Astrocyte (in vitro differentiated cells and primary cell): ENCODE measurements around the gene SPTBN1. TPM values are rescaled to one million over a fixed set of nuclear protein-coding genes. Genes with fewer than 3 reads are reported as not detected.

Experiments
- DNase-seq: peaks from one replicate; pipeline ENCODE4 v3.0.0-alpha.2; 2010; ENCODE audit warnings: low read depth
- FAIRE-seq: peaks from 2 replicates; lab custom pipeline; 2011; peaks lifted over from hg19 to GRCh38; lab: Jason Lieb, UNC
- H2AFZ ChIP-seq: 2 replicates; pipeline ENCODE4 v1.6.0; 2012; ENCODE audit warnings: low read depth, low read length, inconsistent platforms
- H3K27ac ChIP-seq: 2 replicates; pipeline ENCODE4 v1.5.1; 2011; ENCODE audit warnings: low read depth, low read length, inconsistent platforms
- H3K27me3 ChIP-seq: 2 replicates; pipeline ENCODE4 v1.6.0; 2011; ENCODE audit warnings: low read length, inconsistent platforms; ENCODE audit not compliant: insufficient read depth
- H3K36me3 ChIP-seq: 2 replicates; pipeline ENCODE4 v1.5.1; 2011; ENCODE audit warnings: low read length, inconsistent platforms; ENCODE audit not compliant: insufficient read depth
- H3K4me1 ChIP-seq: 2 replicates; pipeline ENCODE4 v1.5.1; 2011; ENCODE audit warnings: low read length, inconsistent platforms; ENCODE audit not compliant: insufficient read depth
- H3K4me2 ChIP-seq: 2 replicates; pipeline ENCODE4 v1.6.0; 2012; ENCODE audit warnings: low read length, inconsistent platforms
- H3K4me3 ChIP-seq: 2 replicates; pipeline ENCODE4 v1.5.1; 2011; ENCODE audit warnings: low read depth, mild to moderate bottlenecking, low read length, inconsistent platforms; ENCODE audit not compliant: insufficient read depth
- H3K79me2 ChIP-seq: 2 replicates; pipeline ENCODE4 v1.6.0; 2012; ENCODE audit warnings: mild to moderate bottlenecking, low read length, inconsistent platforms; ENCODE audit not compliant: insufficient read depth
- H3K9ac ChIP-seq: 2 replicates; pipeline ENCODE4 v1.6.0; 2012; ENCODE audit warnings: mild to moderate bottlenecking, low read length, inconsistent platforms
- H3K9me3 ChIP-seq: 2 replicates; pipeline ENCODE4 v1.5.1; 2012; ENCODE audit warnings: low read depth, mild to moderate bottlenecking, low read length, inconsistent platforms; ENCODE audit not compliant: insufficient read depth
- H4K20me1 ChIP-seq: 2 replicates; pipeline ENCODE4 v1.6.0; 2012; ENCODE audit warnings: low read length, inconsistent platforms; ENCODE audit not compliant: insufficient read depth
- H3K27ac Mint-ChIP-seq: one replicate; pipeline ENCODE4 v1.8.0; 2021; ENCODE audit warnings: mild to moderate bottlenecking, mixed read lengths; ENCODE audit not compliant: unreplicated experiment
- H3K27me3 Mint-ChIP-seq: one replicate; pipeline ENCODE4 v1.8.0; 2021; ENCODE audit warnings: low read depth, mixed read lengths; ENCODE audit not compliant: unreplicated experiment
- H3K36me3 Mint-ChIP-seq: one replicate; pipeline ENCODE4 v1.8.0; 2021; ENCODE audit warnings: low read depth, mixed read lengths; ENCODE audit not compliant: unreplicated experiment
- H3K4me1 Mint-ChIP-seq: one replicate; pipeline ENCODE4 v1.8.0; 2021; ENCODE audit warnings: low read depth, mixed read lengths; ENCODE audit not compliant: unreplicated experiment
- H3K4me3 Mint-ChIP-seq: one replicate; pipeline ENCODE4 v1.8.0; 2021; ENCODE audit warnings: mild to moderate bottlenecking, moderate library complexity, mixed read lengths; ENCODE audit not compliant: unreplicated experiment
- H3K9me3 Mint-ChIP-seq: one replicate; pipeline ENCODE4 v1.8.0; 2021; ENCODE audit warnings: mild to moderate bottlenecking, mixed read lengths; ENCODE audit not compliant: unreplicated experiment
- EZH2 ChIP-seq: IDR thresholded peaks from 2 replicates; pipeline ENCODE4 v1.6.1; 2012; ENCODE audit warnings: mild to moderate bottlenecking, low read length, inconsistent platforms; ENCODE audit not compliant: insufficient read depth
- total RNA-seq: library from RNA; stranded (reverse); gene quantifications from 2 replicates; pipeline ENCODE4 v1.2.1, GENCODE V29; 2021
- TF ChIP-seq, protein P1 (sequence below): IDR thresholded peaks from 2 replicates; pipeline ENCODE4 v1.5.1; 2011; ENCODE audit warnings: low read depth, mild to moderate bottlenecking, inconsistent platforms, low read length, moderate library complexity; ENCODE audit not compliant: insufficient read depth

The SPTBN1 gene
- total RNA-seq, 1 donor from 2014 or later = 311 TPM

DNA sequence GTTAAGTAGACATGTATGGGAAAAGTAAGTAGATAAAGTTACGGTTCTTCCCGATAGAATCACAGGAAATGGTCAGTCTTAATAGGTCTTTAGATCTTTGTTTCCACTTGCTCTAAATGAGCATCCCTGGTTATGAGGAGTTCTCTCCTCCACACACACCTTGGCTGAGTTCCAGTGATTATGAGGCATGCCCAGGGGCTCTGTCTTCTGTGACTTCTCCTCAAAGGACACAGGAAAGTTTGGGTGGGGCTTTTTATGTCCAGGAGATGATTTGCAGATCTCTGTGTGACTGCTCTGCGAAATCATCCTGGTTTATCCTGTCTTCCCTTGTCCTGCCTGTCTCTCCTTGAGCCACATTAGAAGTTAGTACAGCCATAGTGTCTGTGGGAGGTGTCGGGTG is 183.5 kb downstream of the SPTBN1 start:
- Histone ChIP-seq H3K9me3 (no peaks in the 10 kb centered on the region), H3K4me2 (no peak overlapping the region), H3K27ac (no peak overlapping the region), H3K79me2 (peaks cover 56% of the 10 kb centered on the region), H3K4me3 (no peak overlapping the region), H3K9ac (no peak overlapping the region), H3K4me1 (peaks cover 23% of the 10 kb centered on the region), H3K36me3 (peaks cover 60% of the 10 kb centered on the region), H4K20me1 (peaks cover 13% of the 10 kb centered on the region), H2AFZ (no peak overlapping the region), H3K27me3 (no peaks in the 10 kb centered on the region)
- Mint-ChIP-seq H3K27me3 (no peaks in the 10 kb centered on the region), H3K4me1 (peaks cover 22% of the 10 kb centered on the region), H3K9me3 (no peaks in the 10 kb centered on the region), H3K36me3 (peaks cover 22% of the 10 kb centered on the region), H3K4me3 (no peak overlapping the region), H3K27ac (no peak overlapping the region)
- no peak for TF ChIP-seq EZH2
- TF ChIP-seq, protein P1, sequence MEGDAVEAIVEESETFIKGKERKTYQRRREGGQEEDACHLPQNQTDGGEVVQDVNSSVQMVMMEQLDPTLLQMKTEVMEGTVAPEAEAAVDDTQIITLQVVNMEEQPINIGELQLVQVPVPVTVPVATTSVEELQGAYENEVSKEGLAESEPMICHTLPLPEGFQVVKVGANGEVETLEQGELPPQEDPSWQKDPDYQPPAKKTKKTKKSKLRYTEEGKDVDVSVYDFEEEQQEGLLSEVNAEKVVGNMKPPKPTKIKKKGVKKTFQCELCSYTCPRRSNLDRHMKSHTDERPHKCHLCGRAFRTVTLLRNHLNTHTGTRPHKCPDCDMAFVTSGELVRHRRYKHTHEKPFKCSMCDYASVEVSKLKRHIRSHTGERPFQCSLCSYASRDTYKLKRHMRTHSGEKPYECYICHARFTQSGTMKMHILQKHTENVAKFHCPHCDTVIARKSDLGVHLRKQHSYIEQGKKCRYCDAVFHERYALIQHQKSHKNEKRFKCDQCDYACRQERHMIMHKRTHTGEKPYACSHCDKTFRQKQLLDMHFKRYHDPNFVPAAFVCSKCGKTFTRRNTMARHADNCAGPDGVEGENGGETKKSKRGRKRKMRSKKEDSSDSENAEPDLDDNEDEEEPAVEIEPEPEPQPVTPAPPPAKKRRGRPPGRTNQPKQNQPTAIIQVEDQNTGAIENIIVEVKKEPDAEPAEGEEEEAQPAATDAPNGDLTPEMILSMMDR = no peak
- DNase-seq (no peak), FAIRE-seq (no peak)

DNA sequence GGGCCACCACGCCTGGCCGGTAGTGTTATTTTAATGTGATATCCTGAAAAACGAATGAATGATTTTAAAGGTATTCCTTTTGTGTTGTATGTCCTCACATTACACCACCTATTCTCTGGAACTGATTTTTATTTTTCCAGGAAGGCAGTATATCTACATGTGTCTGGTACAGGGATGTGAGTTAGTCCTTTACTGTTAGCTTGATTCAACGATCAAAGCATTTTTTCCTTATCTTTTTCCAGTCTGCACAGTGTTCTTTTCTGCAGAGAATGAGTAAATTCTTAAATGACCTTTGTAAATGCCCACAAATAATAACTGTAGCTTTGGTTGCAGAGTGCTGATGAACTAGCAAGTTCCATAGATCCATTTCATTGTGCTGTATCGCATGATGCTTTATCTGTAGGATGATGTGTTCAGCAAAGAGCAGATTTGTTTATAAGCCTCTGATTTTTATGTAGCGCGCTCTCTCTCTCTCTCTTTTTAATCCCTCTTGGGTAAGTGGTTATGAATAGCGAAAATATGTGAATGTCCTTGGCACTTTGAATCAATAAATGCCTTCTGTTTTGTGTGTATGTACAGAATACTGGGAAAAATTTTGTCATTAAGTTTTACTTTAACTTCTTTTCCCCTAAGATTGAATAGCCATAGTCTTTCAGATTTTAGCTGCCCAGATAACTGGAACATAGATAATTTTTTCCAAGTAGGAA is 184.9 kb downstream of the SPTBN1 start:
- Histone ChIP-seq H4K20me1 (peaks cover 13% of the 10 kb centered on the region), H3K9ac (no peak overlapping the region), H3K4me2 (no peak overlapping the region), H3K27ac (no peak overlapping the region), H3K27me3 (no peaks in the 10 kb centered on the region), H3K4me3 (no peak overlapping the region), H2AFZ (no peak overlapping the region), H3K79me2 (peaks cover 59% of the 10 kb centered on the region), H3K36me3 (peaks cover 73% of the 10 kb centered on the region), H3K9me3 (no peaks in the 10 kb centered on the region), H3K4me1 (peaks cover 9% of the 10 kb centered on the region)
- no peaks in the 10 kb centered on the region for H3K27me3 Mint-ChIP-seq
- peaks cover 9% of the 10 kb centered on the region for H3K4me1 Mint-ChIP-seq
- peaks cover 26% of the 10 kb centered on the region for H3K36me3 Mint-ChIP-seq
- H3K9me3 Mint-ChIP-seq = no peaks in the 10 kb centered on the region
- no peak for FAIRE-seq
- DNase-seq = no peak
- H3K27ac Mint-ChIP-seq = no peak overlapping the region
- no peak overlapping the region for H3K4me3 Mint-ChIP-seq
- TF ChIP-seq, protein P1 = no peak
- TF ChIP-seq EZH2 = no peak

DNA sequence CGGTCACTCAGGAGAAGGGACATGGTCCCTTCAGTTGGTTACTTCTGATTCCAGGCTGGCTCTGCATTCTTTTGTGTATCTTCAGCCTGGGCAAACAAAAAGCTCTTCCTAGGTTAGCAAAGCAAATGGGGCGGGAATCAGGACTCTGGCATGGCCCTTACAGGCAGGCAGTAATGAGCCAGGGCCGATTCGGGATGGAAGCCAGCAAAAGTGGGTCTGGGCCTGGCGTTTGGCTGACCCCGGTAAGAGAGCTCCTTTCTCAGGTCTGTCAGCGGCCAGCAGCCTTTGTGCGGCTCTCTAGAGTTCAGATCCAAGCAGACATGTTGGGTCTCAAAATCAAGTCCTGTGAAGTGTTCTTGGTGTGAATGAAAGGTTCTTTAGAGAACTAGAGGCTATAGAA is 185.9 kb downstream of the SPTBN1 start:
- H3K4me3 ChIP-seq = no peak overlapping the region
- DNase-seq = no peak
- no peak overlapping the region for H3K4me2 ChIP-seq
- H3K9ac ChIP-seq = no peak overlapping the region
- no peaks in the 10 kb centered on the region for H3K27me3 ChIP-seq
- TF ChIP-seq, protein P1 = no peak
- TF ChIP-seq EZH2 = no peak
- peaks cover under 1% of the 10 kb centered on the region for H3K4me1 ChIP-seq
- H3K9me3 ChIP-seq = no peaks in the 10 kb centered on the region
- Mint-ChIP-seq H3K4me3 (no peak overlapping the region), H3K27ac (peak overlapping the region; percentile 15), H3K27me3 (no peaks in the 10 kb centered on the region), H3K9me3 (no peaks in the 10 kb centered on the region), H3K4me1 (peaks cover 3% of the 10 kb centered on the region), H3K36me3 (peaks cover 32% of the 10 kb centered on the region)
- no peak for FAIRE-seq
- peaks cover 50% of the 10 kb centered on the region for H3K79me2 ChIP-seq
- H3K36me3 ChIP-seq = peaks cover 76% of the 10 kb centered on the region
- H4K20me1 ChIP-seq = peaks cover 13% of the 10 kb centered on the region
- H2AFZ ChIP-seq = no peak overlapping the region
- H3K27ac ChIP-seq = no peak overlapping the region
